GM18873 (cell line): ENCODE results near the gene MAPK8IP3.

Experiments
- ATAC-seq: cut with Tn5 transposase; IDR thresholded peaks from one replicate; pipeline ENCODE4 v1.9.1; 2021; ENCODE audit warnings: mild to moderate bottlenecking, moderate library complexity, moderate number of reproducible peaks; ENCODE audit not compliant: unreplicated experiment, low FRiP score

MAPK8IP3 gene

DNA sequence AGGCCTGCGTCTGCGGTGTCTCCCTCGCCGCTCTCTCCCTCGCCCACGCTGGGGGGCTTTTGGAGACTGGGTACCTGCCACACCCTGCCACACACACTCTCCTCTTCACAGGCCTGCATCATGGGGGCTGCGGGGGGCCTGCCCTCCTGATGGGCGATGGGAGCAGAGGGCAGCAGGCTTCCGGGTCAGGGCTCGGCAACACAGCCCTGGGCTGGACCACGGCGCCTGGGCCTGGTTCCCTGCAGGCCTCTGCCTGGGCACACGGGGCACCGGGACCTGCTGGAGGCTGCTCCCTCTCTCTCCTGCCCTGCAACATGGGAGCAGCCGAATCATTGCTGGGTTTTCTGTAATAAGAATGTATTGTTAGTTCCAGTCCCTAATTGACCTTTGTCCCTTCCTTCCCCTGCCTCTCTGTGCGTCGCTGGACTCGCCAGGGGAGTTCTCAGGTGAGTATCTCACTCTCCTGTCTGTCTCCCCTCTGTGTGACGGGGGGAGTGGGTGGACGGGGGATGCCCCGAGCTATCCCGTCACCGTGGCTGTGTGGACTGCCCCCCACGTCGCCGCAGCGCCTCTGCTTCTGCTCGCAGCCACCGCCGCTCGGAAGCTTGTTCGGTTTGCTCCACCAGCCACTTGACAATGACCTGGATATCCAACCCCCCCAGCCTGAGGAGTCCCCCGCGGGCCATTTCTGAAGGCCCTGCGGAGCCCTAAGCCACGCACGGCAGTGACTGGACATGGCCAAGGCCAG, 51.9 kb downstream of the MAPK8IP3 start:
- no peak for ATAC-seq

DNA sequence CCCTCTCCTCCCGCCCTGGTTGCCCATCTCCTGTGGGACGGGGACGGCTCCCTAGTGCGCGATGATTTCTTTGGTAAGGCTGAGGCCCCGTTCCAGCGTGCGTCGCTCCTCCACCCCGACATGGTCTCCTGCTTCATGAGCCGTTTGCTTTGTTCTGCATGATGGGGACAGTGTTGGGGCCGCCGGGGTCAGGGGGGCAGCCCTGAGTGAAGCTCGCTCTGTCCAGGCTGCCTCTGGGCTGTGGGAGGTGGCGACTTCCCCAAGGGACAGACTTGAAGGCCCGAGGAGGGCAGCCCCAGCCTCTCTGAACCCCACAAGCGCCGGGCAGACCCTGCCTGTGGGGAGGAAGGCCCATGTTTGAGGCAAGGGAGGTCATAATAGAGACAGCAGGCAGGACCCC, 52.9 kb downstream of the MAPK8IP3 start:
- ATAC-seq, result no peak

DNA sequence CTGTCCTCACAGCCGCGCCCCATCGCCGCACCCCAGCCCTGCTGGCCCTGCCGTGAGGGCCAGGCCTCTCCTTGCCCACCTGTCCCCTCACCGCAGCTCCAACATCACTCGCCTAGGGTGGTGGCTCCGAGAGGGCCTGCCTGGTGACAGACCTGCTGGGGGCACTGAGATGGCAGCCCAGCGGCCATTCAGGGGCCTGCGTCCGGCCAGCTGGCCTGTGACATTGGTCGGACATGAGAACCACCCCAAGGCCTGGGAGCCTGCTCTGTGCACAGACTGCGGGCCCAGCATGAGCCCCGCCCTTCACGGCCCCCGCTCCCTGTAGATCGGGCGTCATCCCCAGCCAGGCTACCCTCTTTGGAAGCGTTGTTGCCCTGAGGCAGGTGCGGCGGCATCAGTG, 53.5 kb downstream of the MAPK8IP3 start:
- no peak for ATAC-seq

DNA sequence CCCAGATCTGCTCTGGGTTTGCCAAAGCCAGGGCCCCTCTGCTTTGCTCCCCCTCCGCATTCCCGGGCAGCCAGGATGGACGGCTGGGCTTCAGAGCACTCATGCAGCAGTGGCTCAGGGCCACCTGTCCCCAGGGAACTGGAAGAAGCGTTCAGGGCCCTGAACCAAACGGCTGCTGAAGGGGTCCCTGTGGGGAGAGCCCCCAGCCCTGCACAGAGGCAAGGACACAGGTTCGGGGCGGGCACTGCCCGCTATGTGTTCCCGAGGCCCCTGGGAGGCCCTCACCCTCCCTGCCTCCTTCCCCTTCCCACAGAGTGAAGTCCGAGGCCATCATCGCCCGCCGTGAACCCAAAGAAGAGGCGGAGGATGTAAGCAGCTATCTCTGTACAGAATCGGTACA, 54.9 kb downstream of the MAPK8IP3 start:
- ATAC-seq, result no peak

DNA sequence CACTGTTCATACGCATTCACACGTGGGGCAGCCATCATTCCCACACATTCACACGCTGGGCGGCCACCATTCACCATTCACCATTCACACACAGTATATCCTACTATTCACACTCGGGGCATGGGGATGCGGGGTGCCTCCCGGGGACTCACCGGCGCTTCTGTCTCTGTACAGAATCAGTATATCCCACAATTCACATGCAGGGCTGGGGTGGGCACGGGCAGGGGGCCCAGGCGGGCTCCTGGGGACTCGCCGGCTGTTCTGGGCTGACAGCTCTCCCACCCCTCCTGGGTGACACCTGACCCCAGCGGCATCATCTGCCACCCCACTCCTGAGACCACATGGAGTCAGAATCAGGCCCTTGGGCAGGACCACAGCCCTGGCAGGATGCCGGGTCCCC, 55.8 kb downstream of the MAPK8IP3 start:
- no peak for ATAC-seq

DNA sequence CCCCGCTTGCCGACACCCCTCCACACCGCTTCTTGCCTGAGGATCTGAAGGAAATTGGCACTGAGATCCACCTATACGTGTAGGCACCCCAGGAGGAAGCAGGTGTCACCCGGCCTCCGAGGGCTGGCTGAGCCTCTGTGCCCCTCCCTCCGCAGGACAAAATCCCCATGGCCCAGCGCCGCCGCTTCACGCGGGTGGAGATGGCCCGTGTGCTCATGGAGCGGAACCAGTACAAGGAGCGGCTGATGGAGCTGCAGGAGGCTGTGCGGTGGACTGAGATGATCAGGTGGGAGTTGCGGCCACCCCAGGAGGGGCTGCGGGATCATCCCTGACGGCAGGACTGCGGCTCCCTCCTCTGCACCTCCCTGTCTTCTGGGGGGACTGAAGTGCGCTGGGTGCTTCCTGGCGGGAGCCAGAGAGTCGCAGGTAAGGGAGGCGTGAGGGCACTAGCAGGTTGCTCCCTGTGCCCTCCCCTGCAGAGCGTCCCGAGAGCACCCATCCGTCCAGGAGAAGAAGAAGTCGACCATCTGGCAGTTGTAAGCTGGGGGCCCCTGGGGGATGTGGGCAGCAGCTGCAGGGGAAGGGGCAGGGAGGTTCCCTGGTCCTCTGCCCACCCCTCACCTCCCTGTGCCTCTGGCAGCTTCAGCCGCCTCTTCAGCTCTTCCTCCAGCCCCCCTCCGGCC, 56.3 kb downstream of the MAPK8IP3 start:
- ATAC-seq, result no peak

DNA sequence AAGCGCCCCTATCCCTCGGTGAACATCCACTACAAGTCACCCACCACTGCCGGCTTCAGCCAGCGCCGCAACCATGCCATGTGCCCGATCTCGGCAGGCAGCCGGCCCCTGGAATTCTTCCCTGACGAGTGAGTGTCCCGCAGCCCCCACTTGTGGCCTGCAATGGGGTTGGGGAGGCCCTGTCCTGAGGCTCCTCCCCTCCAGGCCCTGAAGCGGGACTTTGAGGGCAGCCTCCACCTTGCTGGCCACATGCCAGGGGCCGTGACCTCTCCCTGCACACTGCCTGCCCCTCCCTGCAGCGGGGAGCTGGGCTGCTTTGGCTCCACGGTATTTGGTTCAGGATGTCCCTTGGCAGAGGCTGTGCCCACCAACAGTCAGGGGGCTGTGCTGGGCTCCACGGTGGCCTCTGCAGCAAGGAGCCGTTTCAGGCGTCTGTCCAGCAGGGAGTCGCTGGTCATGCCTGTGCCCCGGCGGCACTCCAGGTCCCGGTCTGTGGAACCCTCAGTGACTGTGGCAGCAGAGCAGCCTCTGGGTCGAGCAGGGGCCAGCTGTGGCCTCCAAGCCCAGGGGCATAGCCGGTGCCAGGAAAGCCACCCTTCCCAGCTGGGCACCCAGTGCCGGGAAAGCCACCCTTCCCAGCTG, 57.0 kb downstream of the MAPK8IP3 start:
- no peak for ATAC-seq

DNA sequence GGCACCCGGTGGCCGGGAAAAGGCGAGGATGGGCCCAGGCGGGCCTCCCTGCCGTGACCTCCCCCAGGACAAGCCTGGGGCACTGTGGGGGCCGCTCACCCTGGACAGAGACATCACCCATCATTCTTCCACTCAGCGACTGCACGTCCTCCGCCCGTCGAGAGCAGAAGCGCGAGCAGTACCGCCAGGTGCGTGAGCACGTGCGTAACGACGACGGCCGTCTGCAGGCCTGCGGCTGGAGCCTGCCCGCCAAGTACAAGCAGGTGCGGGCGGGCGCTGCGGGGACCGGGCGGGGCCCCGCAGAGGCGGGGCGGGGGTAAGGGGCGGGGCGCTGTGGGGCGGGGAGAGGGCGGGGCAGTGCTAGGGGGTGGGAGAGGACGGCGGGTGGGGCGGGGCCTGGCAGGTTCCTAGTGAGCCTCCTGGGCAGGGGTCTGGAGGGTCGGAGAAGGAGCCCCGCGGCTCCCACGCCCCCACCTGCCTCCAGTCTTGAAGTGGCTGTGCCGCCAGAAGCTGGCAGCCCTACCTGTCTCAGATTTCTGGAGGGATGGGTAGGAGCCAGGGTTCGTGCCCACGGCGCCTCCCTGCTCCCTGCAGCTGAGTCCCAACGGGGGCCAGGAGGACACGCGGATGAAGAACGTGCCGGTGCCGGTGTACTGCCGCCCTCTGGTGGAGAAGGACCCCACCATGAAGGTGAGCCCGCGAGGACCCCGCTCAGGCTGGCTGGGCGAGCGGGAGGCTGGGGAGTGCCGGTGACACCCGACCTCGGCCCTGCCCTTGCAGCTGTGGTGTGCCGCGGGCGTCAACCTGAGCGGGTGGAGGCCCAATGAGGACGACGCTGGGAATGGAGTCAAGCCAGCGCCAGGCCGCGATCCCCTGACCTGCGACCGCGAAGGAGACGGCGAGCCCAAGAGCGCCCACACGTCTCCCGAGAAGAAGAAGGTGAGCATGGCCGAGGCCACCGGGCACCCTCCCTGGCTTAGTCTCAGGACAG, 57.8 kb downstream of the MAPK8IP3 start:
- no peak for ATAC-seq

DNA sequence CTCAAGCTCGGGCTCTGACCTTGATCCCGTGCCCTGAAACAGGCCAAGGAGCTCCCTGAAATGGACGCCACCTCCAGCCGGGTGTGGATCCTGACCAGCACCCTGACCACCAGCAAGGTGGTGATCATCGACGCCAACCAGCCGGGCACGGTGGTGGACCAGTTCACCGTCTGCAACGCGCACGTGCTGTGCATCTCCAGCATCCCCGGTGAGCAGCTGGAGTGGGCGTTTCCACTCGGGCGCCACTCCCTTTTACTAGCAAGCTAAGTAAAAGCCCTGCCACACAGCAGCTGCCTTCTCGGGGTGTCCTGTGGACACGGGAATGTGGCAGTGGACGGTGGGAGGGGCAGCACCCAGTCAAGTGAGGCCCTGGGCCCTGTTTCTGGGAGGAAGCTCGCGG, 59.0 kb downstream of the MAPK8IP3 start:
- ATAC-seq, result no peak

DNA sequence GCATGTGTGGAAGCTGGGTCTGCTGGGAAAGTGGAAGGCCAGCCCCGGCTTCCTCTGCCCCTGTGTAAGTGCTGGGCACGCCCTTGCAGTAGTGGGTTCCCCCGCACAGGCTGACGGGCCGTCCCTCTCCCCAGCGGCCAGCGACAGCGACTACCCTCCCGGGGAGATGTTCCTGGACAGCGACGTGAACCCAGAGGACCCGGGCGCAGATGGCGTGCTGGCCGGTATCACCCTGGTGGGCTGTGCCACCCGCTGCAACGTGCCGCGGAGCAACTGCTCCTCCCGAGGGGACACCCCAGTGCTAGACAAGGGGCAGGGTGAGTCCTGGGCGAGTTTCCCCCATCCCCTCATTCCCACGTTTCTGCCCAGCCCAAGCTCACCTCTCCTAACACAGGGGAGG, 59.8 kb downstream of the MAPK8IP3 start:
- no peak for ATAC-seq

DNA sequence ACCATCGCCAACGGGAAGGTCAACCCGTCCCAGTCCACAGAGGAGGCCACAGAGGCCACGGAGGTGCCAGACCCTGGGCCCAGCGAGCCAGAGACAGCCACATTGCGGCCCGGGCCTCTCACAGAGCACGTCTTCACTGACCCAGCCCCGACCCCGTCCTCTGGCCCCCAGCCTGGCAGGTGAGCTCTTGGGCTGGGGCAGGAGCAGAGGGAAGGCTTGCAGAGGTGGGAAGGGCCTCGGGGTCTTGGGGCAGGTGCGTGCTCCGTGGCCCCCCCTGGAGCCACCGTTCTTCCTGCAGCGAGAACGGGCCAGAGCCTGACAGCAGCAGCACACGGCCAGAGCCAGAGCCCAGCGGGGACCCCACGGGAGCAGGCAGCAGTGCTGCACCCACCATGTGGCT, 60.2 kb downstream of the MAPK8IP3 start:
- no peak for ATAC-seq

DNA sequence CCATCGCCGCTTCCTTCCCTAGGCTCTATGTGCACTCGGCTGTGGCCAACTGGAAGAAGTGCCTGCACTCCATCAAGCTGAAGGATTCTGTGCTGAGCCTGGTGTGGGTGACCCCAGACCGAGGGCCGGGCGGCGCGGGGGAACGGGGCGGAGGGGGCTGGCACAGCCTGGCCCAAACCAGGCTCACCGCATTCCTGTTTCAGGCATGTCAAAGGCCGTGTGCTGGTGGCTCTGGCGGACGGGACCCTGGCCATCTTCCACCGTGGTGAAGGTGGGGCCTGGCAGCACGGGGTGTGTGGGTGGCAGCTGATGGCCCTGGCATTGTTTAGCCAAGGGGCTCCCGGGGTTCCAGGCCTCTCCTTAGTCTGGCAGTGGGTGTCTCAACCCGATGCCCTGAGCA, 60.7 kb downstream of the MAPK8IP3 start:
- no peak for ATAC-seq

DNA sequence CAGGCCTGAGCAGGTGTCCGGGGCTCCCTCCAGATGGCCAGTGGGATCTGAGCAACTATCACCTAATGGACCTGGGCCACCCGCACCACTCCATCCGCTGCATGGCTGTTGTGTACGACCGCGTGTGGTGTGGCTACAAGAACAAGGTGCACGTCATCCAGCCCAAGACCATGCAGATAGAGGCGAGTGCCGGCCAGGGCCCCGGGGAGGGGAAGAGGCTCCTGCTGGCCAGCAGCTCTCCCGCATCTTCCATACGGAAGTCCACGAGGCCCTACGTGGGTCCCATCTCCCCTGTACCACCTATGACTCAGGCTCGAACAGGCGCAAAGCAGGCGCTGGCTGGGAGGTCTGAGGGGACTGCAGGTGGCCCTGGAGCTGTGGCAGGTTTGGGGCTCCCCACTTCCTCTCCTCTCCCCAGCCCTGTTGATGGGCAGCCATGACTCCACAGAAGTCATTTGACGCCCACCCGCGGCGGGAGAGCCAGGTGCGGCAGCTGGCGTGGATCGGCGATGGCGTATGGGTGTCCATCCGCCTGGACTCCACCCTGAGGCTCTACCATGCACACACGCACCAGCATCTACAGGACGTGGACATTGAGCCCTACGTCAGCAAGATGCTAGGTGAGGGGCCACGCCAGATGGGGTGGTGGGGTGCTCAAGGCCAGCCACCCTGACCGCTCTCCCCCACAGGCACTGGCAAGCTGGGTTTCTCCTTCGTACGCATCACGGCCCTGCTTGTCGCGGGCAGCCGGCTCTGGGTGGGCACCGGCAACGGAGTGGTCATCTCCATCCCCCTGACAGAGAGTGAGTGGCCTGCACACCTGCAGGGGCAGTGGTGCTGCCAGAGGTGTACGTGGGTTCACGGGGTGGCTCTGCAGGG, 61.4 kb downstream of the MAPK8IP3 start:
- no peak for ATAC-seq

DNA sequence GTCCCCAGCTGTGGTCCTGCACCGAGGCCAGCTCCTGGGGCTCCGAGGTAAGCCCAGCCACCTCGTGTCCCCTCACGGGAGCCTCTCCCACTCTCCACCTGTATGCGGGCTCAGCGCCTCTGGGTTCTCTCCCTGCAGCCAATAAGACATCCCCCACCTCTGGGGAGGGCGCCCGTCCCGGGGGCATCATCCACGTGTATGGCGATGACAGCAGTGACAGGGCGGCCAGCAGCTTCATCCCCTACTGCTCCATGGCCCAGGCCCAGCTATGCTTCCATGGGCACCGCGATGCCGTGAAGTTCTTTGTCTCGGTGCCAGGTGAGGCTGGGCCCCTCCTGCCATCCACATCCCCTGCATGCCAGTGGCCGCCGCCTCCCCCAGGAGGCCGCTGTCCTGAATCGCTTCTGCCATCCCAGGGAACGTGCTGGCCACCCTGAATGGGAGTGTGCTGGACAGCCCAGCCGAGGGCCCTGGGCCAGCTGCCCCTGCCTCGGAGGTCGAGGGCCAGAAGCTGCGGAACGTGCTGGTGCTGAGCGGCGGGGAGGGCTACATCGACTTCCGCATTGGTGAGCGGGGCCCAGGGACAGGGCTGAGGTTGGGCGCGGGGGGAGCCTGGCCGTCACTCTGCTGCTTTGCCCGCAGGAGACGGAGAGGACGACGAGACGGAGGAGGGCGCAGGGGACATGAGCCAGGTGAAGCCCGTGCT, 62.2 kb downstream of the MAPK8IP3 start:
- no peak for ATAC-seq

DNA sequence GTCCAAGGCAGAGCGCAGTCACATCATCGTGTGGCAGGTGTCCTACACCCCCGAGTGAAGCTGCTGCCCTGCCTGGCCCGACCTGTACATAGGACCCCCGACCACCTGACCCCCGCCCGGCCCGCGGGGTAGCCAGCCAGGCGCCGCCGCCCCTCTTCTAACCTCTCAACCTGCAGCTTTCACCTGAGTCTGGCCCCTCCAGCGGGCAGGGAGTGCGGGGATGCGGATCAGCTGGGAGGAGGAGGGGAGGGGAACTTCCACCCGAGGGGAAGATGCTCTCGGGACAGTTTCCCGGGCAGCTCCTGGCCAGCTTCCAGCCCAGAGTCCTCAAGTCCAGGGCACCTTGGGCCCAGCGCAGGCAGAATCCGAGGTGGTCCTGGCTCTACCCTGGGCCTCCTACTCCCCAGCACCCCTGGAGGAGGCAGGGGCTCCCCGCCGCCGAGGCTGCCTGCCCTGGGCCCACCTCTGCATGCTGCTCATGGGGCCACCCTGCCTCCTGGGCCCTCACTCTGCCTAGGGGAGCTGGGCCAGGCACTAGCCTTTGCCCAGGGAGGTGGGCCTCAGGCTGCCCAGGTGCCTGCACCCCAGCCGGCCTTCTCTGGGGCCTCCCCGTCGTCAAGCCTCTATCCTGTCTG, 62.9 kb downstream of the MAPK8IP3 start:
- no peak for ATAC-seq

DNA sequence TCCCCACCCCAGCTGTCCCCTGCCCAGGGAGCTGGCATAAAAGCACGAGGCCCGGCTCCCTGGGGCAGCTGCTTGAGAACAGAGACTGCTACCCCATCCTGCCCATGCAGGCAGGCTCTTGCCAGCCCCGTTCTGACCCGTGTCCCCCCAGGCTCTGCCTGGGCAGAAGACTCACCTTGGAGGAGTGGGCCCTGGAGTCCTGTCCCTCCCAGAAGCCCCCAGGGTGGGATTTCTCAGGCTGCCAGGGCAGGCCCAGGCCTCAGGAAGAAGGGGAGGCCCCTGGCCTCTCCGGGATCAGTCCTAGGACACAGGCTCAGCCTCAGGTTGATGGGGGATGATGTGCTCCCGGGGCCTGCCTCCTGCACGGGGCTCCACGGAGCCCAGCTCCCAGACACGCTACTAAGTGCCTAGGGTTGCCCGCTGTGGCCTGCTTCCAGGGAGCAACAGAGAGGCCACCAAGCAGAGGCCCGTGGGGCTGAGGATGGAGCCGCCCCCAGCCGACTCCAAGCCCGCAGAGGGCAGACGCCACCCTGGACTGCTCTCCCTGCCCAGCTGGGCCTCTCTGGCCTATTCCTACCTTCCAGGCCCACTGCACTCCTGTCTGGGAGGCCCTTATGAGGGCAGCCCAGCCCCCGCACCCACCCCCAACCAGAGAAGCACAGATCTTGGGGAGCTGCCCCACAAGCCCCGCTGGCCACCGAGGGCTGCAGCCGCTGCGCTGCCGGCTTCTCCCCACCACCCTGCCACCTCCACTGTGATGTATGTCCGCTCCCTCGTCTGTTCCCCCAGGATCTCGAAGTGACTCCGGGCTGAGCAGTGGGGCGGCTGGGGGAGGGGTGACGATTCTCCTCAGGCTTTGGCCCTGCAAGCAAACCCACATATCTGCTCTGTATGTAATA, 63.7 kb downstream of the MAPK8IP3 start:
- ATAC-seq, result no peak

DNA sequence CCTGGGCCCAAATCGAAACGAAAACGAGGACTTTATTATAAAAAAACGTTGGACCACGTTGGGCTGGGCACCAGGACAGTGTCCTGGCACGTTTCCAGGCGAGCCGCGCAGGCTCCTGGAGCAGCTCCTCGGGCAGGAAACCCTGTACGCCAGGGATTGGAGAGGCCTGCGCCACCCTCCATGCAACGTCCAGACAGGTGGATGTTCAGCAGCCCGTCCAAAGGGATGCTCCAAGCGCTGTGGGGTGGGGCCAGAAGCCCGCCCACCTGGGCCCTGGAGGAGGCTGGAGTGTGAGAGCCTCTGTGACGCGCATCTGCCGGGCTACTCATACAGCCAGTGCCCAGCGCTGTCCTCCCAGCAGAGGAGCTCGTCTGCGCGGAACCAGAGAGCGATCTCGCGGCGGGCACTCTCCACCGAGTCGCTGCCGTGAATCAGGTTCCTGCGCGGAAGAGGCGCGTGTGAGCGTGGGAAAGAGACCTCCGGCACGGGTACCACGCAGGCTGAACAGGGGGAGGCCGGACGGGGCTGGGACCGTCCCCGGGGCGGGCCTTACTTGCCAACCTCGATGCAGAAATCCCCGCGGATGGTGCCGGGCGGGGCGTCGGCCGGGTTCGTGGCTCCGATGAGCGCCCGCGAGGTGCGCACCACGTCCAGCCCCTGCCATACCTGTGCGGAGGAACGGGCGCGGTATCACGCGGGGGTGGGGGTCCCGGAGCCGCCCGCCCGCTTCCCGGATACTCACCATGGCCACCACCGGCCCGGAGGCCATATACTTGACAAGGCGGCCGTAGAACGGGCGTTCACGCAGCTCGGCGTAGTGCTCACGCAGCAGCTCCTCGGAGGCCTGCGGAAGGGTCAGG, 64.6 kb downstream of the MAPK8IP3 start:
- no peak for ATAC-seq
